ENCODE results near the gene PCSK9. TPM values are rescaled to one million over a fixed set of nuclear protein-coding genes. Genes with fewer than 3 reads are reported as not detected.

Gene PCSK9
- polyA plus RNA-seq, 1 donor, result 9.1 TPM

DNA sequence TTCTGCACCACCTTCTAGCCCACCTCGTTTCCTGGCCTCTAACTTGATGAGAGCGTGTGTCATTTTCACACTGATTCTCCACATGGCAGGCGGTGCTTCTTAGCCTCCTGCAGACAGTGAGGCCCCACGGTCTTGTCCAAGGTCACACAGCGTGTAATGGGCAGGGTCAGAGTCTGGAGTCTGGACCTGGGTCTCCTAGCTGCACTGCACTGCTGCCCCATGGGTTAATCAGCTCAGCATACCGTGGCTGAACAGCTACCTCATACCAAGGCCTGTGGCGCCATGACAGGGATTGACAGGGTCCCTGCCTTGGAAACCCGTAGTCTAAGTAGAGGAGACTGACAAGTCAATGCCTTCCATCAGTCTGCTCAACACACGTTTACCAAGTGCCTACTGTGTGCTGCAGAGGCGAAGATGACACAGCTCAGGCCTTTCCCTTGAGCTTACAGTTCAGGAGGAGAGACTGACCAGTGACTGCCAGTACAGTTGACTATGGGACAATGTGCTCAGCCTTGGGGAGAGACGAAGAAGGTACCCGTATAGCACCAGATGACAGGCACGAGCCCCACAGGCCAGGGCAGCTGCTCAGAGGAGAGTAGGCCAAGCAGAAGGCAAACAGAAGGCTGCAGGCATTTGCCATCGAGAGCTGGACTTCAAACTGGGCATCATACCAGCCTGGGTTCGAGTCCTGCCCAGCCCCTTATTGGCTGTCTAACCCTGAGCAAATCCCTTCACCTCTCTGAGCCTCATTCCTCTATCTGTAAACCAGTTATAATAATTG, 5.5 kb downstream of the PCSK9 start:
- DNase-seq, result no peak

DNA sequence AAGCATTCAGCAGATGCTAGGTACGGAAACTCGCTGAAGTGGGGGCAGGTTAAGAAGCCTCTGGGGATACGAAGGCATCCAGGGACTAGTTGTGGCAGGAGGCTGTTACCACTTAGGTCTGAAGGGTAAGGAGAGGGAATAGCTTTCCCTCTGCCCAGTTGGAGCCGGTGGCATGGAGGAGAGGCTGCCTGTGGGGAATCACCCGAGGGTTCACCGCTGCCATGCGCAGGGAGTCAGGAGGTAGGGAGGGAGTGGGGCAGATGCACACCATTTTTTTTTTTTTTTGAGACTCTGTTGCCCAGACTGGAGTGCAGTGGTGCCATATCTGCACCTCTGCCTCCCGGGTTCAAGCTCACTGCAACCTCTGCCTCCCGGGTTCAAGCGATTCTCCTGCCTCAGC, 6.1 kb downstream of the PCSK9 start:
- DNase-seq, result no peak

DNA sequence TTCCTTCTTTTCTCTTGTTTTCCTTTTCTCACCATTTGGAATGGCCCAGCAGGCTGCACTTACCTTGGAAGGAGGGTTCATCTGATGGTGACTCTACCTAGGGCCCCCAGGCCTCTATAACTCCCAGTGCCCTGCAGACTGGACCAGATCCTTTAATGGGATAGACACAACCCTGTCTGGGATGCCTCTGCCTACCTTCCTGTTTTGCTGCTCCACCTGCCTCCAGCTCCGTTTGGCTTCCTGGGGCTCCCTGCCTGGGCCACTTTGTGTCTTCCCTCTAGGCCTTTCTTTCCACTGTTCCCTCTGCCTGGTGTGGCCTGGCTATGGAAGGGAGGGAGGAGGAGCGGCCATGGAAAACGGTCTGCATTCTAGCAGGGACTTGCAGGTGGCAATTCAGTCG, 7.5 kb downstream of the PCSK9 start:
- no peak for DNase-seq

- DNase-seq, result no peak
These were observed 8.3 kb downstream of the PCSK9 start for GRCh38 chr1:55047611-55048010.

DNA sequence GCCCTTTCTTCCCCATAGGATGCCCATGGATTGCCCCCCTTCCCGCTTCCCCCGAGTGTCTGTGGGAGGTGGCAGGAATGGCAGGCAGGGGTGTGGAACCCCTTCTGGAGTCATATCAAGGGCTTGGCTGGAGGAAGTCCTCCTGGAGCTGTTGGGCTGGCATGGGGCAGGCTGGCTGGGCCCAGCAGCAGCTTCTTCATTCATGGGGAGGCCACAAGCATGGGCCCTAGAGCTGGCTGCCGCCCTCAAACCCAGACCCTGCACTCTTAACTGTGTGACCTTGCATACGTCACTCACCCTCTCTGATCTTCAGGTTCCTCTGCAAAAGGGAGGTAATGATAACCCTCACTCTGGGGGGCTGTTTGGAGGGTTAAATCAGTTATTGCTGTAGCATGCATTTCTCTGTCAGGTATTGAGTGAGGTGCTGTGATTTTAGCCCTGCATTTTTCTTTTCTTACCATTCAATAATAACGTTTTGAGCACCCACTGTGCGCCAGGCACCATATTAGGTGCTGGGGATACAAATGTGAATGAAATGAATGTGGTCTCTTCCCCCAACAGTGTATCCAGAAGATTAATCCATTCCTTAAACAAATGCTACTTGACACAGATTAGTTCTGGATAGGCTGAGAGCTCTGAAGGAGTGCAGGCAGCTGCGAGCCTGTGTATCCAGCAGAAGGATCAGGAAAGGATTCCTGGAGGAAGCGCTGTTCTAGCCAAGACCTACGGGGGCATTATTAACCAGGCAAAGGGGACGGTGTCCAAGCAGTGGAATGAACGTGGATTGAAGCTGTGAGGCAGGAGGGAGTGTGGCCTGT, 9.3 kb downstream of the PCSK9 start:
- DNase-seq, result no peak

DNA sequence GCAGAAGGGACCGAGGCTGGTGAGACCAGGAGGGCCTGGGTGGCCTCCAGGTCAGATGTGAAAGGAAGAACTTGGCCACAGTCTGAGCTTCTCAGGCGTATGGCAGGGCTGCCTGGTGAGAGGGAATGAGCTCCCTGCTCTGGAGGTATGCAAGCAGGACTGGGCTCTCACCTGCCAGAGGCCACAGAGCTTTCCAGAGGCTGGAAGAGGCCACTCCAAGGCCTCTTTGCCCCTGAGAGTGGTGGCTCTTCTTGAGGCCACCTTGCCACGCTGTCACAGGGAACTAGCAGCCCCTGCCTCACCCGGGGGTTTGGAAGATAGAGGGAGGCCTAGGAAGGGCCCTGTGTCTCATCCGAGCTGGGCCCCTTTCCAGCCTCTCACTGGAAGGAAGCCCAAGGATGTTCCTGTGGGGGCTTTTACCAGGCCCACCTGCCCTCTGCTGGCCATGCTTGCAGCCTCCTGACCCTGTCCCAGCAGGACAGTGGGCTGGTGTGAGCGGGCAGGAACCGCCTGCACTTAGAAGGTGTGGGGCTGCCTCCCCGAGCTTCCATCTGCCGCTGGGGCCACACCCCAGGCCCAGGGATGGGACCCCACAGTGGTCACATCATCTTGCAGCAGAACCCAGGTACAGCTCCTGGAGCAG, 10.0 kb downstream of the PCSK9 start:
- no peak for DNase-seq

- DNase-seq, result peak; percentile 50
These were observed 10.5 kb downstream of the PCSK9 start for GRCh38 chr1:55049914-55050278.

DNA sequence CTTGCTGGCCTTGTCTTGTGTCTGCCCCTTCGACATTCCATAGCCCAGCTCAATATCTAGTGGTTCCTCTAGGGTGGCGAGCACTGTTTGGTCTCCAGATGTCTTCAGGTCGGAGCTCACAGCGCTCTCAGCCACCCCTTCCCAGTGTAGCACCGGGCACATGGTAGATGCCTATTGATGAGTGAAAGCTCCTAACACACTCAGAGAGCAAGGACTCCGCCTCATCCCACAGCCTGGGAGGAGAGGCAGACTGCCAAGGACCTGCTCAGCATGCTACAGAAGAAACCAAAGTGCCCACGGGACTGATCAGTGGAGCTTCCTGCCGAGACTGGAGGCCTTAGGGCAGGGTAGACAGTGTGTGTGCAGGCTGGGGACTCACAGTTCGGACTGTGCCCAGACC, 10.9 kb downstream of the PCSK9 start:
- no peak for DNase-seq

DNA sequence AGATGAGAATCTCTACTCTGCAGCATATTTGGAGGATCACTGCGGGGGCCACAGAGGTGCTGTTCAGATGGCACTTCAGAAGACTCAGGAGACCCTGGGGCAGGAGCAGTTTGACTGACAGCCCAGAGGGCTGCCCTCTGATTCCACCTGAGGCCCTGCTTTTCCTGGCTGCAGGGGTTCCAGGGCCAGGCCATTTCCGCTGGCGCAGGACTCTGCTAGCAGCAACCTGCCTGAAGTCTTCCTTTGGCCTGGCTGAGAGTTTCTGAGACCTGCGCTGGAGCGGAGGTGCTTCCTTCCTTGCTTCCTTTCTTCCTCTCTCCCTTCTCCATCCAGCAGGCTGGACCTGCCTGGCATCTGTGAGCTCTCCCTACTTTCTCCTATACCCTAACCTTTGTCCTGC, 11.8 kb downstream of the PCSK9 start:
- DNase-seq, result no peak

DNA sequence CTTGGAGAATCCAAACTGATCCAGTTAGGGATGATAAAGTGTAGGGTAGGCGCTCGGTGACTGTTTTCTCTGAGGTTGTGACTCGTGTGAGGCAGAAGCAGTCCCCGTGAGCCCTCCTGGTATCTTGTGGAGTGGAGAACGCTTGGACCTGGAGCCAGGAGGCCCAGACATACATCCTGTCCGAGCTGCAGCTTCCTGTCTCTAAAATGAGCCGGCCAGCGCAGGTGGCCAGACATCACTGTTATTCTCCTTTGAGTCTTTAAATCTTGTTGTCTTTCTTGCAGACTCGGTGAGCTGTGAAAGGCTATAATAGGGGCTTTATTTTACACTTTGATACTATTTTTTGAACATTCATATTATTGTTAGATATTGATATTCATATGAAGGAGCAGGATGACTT, 12.3 kb downstream of the PCSK9 start:
- DNase-seq, result no peak

DNA sequence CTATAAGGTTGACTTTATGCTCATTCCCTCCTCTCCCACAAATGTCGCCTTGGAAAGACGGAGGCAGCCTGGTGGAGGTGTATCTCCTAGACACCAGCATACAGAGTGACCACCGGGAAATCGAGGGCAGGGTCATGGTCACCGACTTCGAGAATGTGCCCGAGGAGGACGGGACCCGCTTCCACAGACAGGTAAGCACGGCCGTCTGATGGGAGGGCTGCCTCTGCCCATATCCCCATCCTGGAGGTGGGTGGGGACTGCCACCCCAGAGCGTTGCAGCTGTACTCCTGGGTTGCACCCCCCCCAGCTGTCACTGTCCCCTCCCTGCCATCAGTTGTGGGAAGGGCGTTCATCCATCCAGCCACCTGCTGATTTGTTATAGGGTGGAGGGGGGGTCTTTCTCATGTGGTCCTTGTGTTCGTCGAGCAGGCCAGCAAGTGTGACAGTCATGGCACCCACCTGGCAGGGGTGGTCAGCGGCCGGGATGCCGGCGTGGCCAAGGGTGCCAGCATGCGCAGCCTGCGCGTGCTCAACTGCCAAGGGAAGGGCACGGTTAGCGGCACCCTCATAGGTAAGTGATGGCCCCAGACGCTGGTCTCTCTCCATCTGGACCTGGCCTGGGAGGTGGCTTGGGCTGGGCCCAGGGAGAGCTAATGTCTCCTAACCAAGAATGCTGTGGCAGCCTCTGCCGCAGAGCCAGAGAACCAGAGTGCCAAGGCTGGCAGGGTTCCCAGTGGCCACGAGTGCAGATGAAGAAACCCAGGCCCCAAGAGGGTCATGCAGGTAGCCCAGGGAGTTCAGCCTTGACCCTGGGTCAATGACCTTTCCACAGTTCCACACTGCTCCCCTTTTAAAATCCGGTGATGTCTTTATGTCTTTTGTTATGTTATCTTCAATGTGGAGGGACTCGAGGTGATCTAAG, 13.1 kb downstream of the PCSK9 start:
- DNase-seq, result no peak

DNA sequence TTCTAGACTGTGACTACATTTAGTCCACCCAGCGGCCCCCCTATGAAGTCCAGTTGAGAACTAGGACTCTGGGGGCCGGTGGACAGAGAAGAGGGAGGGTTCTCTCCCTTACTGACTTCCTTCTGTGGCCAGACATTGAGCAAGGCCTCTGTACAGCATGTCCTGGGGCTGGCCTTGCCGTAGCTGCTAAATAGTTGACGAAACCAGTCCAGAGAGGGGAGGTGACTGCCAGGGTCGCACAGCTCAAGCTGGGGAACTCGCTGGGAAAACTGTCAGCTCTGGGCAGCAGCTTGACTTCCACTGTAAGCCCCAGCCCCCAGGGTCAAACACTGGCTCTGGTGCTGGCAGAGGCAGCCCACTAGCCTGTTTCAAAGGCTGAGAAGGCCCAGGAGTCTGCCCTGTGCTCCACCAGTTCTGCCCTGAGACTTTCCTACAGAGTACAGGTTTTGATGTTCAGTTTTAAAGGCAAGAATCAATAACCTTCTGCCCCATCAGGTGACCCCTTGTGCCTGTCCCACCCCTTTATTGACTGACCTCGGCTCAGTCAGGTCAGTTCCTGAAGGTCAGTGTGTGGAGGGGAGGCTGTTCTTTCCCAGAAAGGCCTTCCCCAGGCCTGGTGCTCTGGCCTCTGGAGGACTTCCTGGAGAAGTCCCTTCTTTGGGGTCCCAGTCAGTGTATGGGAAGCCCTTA, 14.1 kb downstream of the PCSK9 start:
- no peak for DNase-seq

DNA sequence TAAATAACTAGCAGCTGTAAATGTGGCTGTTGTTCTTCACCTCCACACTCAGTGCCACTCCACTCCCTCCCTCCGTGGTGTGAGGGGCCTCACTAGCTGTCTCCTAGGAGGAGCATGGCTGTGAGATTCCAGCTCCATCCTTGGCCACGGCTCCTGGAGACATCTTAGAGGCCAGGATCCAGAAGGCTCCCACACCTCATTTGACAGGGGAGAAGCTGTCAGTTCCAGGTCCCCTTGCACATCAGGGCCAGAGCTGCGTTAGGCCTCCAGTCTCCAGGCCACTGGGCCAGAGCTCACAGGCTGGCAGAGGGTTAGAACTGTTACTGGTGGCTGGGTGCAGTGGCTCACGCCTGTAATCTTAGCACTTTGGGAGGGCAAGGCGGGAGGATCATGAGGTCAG, 15.0 kb downstream of the PCSK9 start:
- DNase-seq, result no peak

- DNase-seq, result no peak
These were observed 15.9 kb downstream of the PCSK9 start for GRCh38 chr1:55055084-55055882.

DNA sequence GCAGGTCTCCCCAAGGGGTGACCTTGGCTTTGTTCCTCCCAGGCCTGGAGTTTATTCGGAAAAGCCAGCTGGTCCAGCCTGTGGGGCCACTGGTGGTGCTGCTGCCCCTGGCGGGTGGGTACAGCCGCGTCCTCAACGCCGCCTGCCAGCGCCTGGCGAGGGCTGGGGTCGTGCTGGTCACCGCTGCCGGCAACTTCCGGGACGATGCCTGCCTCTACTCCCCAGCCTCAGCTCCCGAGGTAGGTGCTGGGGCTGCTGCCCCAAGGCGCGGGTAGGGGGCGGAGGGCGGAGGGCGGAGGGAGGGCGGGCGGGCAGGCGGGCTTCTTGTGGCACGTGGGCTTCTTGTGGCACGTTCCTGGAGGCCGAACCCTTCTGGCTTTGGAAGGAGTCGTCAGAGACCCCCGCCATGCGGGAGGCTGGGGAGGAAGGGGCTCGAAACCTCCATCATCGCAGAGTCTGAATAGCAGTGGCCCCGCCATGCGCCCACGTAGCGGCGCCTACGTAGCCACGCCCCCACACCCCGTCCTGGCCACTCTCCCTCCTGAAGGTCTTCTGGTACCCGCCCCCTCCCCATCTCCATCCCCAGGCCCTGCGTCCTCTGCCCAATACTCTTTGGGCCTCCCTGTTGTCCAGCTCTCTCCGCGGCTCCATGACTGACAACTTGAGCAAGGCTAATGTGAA, 16.7 kb downstream of the PCSK9 start:
- DNase-seq, result no peak

GRCh38 chr1:55056632-55056992, 17.3 kb downstream of the PCSK9 start:
- DNase-seq, result no peak

GRCh38 chr1:55057270-55057955, 18.1 kb downstream of the PCSK9 start:
- no peak for DNase-seq

- no peak for DNase-seq
These were observed 18.6 kb downstream of the PCSK9 start for GRCh38 chr1:55057956-55058298.

GRCh38 chr1:55059302-55060132, 20.2 kb downstream of the PCSK9 start:
- no peak for DNase-seq

All from hindlimb muscle (tissue), 1 donor.